NCI-H1694 (cell line): ENCODE measurements around the gene MN1.

Source experiments
- DNase-seq: peaks from one replicate; lab custom pipeline; 2025; lab: John Stamatoyannopoulos, UW

The MN1 gene

GRCh38 chr22:27800250-27801201 is 1.0 kb downstream of the MN1 start:
- DNase-seq: no peak

GRCh38 chr22:27799827-27800249 is 1.7 kb downstream of the MN1 start:
- DNase-seq: no peak

- DNase-seq: no peak
These were observed 2.3 kb downstream of the MN1 start for GRCh38 chr22:27799015-27799826.

GRCh38 chr22:27798511-27799014 is 3.0 kb downstream of the MN1 start:
- peak; percentile 29 for DNase-seq

- DNase-seq: no peak
These were observed 3.8 kb downstream of the MN1 start for GRCh38 chr22:27797520-27798391.

- DNase-seq: no peak
These were observed 4.6 kb downstream of the MN1 start for GRCh38 chr22:27796829-27797519.

- no peak for DNase-seq
These were observed 5.6 kb downstream of the MN1 start for GRCh38 chr22:27795696-27796517.

- DNase-seq: no peak
These were observed 6.5 kb downstream of the MN1 start for GRCh38 chr22:27795053-27795452.

- DNase-seq: no peak
These were observed 7.3 kb downstream of the MN1 start for GRCh38 chr22:27794226-27794625.

- no peak for DNase-seq
These were observed 8.0 kb downstream of the MN1 start for GRCh38 chr22:27793576-27793975.

- DNase-seq: no peak
These were observed 8.9 kb downstream of the MN1 start for GRCh38 chr22:27792452-27793161.

- no peak for DNase-seq
These were observed 9.7 kb downstream of the MN1 start for GRCh38 chr22:27791859-27792241.

- no peak for DNase-seq
These were observed 10.2 kb downstream of the MN1 start for GRCh38 chr22:27791159-27791858.

- DNase-seq: no peak
These were observed 11.0 kb downstream of the MN1 start for GRCh38 chr22:27790376-27791158.

GRCh38 chr22:27788500-27789288 is 12.9 kb downstream of the MN1 start:
- DNase-seq: no peak

GRCh38 chr22:27786965-27787364 is 14.6 kb downstream of the MN1 start:
- no peak for DNase-seq

- no peak for DNase-seq
These were observed 15.1 kb downstream of the MN1 start for GRCh38 chr22:27786291-27786932.
